Nephron (organoid): ENCODE results near the gene RBM24.

Experiments used
- H3K27ac Mint-ChIP-seq, 3 experiments: 2 replicates each; pipeline ENCODE4 v1.8.0; 2020; ENCODE audit warnings: mixed read lengths in 3 of 3, mild to moderate bottlenecking in 2 of 3, moderate library complexity in 1 of 3
- H3K27me3 Mint-ChIP-seq: 2 replicates; pipeline ENCODE4 v1.8.0; 2021; ENCODE audit warnings: low read depth, mild to moderate bottlenecking, moderate library complexity, mixed read lengths
- H3K36me3 Mint-ChIP-seq: 2 replicates; pipeline ENCODE4 v1.8.0; 2020; ENCODE audit warnings: low read depth, mixed read lengths
- H3K4me1 Mint-ChIP-seq: 2 replicates; pipeline ENCODE4 v1.8.0; 2020; ENCODE audit warnings: mixed read lengths
- H3K4me3 Mint-ChIP-seq, 3 experiments: 2 replicates each; pipeline ENCODE4 v1.8.0; 2020; ENCODE audit warnings: mild to moderate bottlenecking in 3 of 3, mixed read lengths in 3 of 3, moderate library complexity in 2 of 3
- H3K9me3 Mint-ChIP-seq: 2 replicates; pipeline ENCODE4 v1.8.0; 2020; ENCODE audit warnings: mixed read lengths
- CTCF ChIP-seq, 3 experiments: fragments of 200-600 bp; sonication (generic); IDR thresholded peaks; one replicate each; pipeline ENCODE4 v1.5.0; 2021; ENCODE audit warnings: antibody characterized with exemption in 3 of 3; ENCODE audit not compliant: unreplicated experiment in 3 of 3

RBM24 gene

GRCh38 chr6:17250237-17250636, 30.9 kb upstream of the RBM24 start:
- Mint-ChIP-seq H3K27ac (no peak overlapping the region), H3K9me3 (peaks cover 7% of the 10 kb centered on the region), H3K4me3 (no peak overlapping the region), H3K36me3 (no peaks in the 10 kb centered on the region), H3K4me1 (no peaks in the 10 kb centered on the region), H3K27me3 (peaks cover 5% of the 10 kb centered on the region)
- TF ChIP-seq CTCF (IDR thresholded peaks at IDR 0.05; ENCODE audit: unreplicated experiment in 3 of 3) = no peak

DNA sequence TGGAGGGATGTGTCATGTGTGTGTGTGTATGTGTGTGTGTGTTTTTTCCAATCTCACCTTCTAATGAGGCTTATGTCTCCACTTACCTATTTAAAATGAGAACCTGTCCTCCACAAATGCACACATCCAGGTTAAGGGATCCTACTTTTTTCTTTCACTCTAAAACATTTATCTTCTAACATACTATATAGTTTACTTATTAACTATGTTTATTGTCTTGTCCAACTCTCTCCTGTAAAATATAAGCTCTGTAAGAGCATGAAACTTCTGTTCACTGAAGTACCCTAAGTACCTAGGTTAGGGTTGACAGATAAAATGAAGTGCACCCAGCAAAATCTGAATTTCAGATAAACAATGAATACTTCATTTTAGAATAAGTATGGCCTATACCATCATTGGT, 29.2 kb upstream of the RBM24 start:
- no peaks in the 10 kb centered on the region for H3K36me3 Mint-ChIP-seq
- no peak overlapping the region for H3K4me3 Mint-ChIP-seq
- H3K27ac Mint-ChIP-seq = no peak overlapping the region
- H3K4me1 Mint-ChIP-seq = no peaks in the 10 kb centered on the region
- peaks cover 4% of the 10 kb centered on the region for H3K9me3 Mint-ChIP-seq
- H3K27me3 Mint-ChIP-seq = peaks cover 6% of the 10 kb centered on the region
- no peak for TF ChIP-seq CTCF (IDR thresholded peaks at IDR 0.05; ENCODE audit: unreplicated experiment in 3 of 3)

- Mint-ChIP-seq H3K4me3 (no peak overlapping the region), H3K9me3 (no peaks in the 10 kb centered on the region), H3K4me1 (no peaks in the 10 kb centered on the region), H3K36me3 (no peaks in the 10 kb centered on the region), H3K27me3 (peaks cover 3% of the 10 kb centered on the region), H3K27ac (no peak overlapping the region)
- TF ChIP-seq CTCF (IDR thresholded peaks at IDR 0.05; ENCODE audit: unreplicated experiment in 3 of 3) = no peak
These were observed 22.4 kb upstream of the RBM24 start for GRCh38 chr6:17258749-17259148.

GRCh38 chr6:17265570-17265969, 15.6 kb upstream of the RBM24 start:
- H3K36me3 Mint-ChIP-seq = no peaks in the 10 kb centered on the region
- H3K27ac Mint-ChIP-seq = no peak overlapping the region
- no peaks in the 10 kb centered on the region for H3K4me1 Mint-ChIP-seq
- H3K9me3 Mint-ChIP-seq = peaks cover 3% of the 10 kb centered on the region
- H3K27me3 Mint-ChIP-seq = peaks cover 9% of the 10 kb centered on the region
- H3K4me3 Mint-ChIP-seq = no peak overlapping the region
- TF ChIP-seq CTCF (IDR thresholded peaks at IDR 0.05; ENCODE audit: unreplicated experiment in 3 of 3) = no peak

GRCh38 chr6:17267566-17267965, 13.6 kb upstream of the RBM24 start:
- no peak for TF ChIP-seq CTCF (IDR thresholded peaks at IDR 0.05; ENCODE audit: unreplicated experiment in 3 of 3)
- H3K36me3 Mint-ChIP-seq = no peaks in the 10 kb centered on the region
- H3K4me1 Mint-ChIP-seq = no peaks in the 10 kb centered on the region
- no peak overlapping the region for H3K4me3 Mint-ChIP-seq
- H3K9me3 Mint-ChIP-seq = peaks cover 3% of the 10 kb centered on the region
- no peak overlapping the region for H3K27ac Mint-ChIP-seq
- H3K27me3 Mint-ChIP-seq = peaks cover 9% of the 10 kb centered on the region

GRCh38 chr6:17268114-17268513, 13.0 kb upstream of the RBM24 start:
- H3K9me3 Mint-ChIP-seq = peaks cover 3% of the 10 kb centered on the region
- peaks cover 9% of the 10 kb centered on the region for H3K27me3 Mint-ChIP-seq
- no peaks in the 10 kb centered on the region for H3K36me3 Mint-ChIP-seq

More at GRCh38 chr6:17268114-17268513, 13.0 kb upstream of the RBM24 start:
- Mint-ChIP-seq H3K27ac (no peak overlapping the region), H3K4me3 (no peak overlapping the region), H3K4me1 (no peaks in the 10 kb centered on the region)
- no peak for TF ChIP-seq CTCF (IDR thresholded peaks at IDR 0.05; ENCODE audit: unreplicated experiment in 3 of 3)
